PC-9 (cell line): Measurements from ENCODE around the gene CCNY.

Source experiments
- CTCF ChIP-seq: fragments of 200-600 bp; sonication (generic); conservative IDR thresholded peaks from 2 replicates; pipeline ENCODE4 v1.6.1; 2017; ENCODE audit warnings: mixed run types, antibody characterized with exemption, mild to moderate bottlenecking, moderate library complexity
- EZH2 ChIP-seq: fragments of 200-600 bp; sonication (generic); IDR thresholded peaks from 2 replicates; pipeline ENCODE4 v1.8.0; 2017; ENCODE audit warnings: antibody characterized with exemption, low read depth

GRCh38 chr10:35424680-35425285 is 88.5 kb downstream of the CCNY start:
- TF ChIP-seq CTCF (no peak), EZH2 (no peak)
